B cell (primary cell): ENCODE measurements around the gene CHST3.

Experiments
- EZH2 ChIP-seq: IDR thresholded peaks from 2 replicates; pipeline ENCODE4 v1.6.1; 2012; ENCODE audit warnings: borderline replicate concordance, low read depth, mild to moderate bottlenecking, moderate library complexity, low read length; ENCODE audit not compliant: insufficient read depth, poor library complexity, severe bottlenecking
- TF ChIP-seq, protein P1 (sequence below): fragments of 200-600 bp; IDR thresholded peaks from one replicate; pipeline ENCODE4 v1.8.0; 2022; ENCODE audit warnings: antibody characterized with exemption, mild to moderate bottlenecking

DNA sequence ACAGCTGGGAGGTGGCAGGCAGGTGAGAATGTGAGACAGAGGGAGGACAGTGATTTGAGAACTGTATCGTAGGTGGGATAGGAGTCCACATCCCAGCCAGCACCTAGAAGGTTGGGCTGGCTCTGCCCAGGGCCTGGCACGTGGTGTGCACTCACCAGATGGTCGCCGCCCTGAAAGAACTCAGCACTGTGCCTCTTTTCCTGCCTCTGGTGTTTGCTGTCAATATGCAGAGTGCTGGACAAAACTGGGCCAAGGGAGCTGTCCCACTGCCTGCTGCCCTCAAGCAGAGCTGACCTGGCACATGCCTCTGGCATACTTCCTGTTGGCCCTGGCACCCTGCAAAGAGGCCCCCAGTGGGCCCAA lies 36.8 kb downstream of the CHST3 start:
- TF ChIP-seq, protein P1, sequence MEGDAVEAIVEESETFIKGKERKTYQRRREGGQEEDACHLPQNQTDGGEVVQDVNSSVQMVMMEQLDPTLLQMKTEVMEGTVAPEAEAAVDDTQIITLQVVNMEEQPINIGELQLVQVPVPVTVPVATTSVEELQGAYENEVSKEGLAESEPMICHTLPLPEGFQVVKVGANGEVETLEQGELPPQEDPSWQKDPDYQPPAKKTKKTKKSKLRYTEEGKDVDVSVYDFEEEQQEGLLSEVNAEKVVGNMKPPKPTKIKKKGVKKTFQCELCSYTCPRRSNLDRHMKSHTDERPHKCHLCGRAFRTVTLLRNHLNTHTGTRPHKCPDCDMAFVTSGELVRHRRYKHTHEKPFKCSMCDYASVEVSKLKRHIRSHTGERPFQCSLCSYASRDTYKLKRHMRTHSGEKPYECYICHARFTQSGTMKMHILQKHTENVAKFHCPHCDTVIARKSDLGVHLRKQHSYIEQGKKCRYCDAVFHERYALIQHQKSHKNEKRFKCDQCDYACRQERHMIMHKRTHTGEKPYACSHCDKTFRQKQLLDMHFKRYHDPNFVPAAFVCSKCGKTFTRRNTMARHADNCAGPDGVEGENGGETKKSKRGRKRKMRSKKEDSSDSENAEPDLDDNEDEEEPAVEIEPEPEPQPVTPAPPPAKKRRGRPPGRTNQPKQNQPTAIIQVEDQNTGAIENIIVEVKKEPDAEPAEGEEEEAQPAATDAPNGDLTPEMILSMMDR, result no peak
- TF ChIP-seq EZH2, result no peak
